SK-N-SH (cell line): ENCODE data around the gene EDEM3. TPM values are rescaled to one million over a fixed set of nuclear protein-coding genes. Genes with fewer than 3 reads are reported as not detected.

Source experiments
- CTCF ChIA-PET: fragments of 300-600, 350-600 bp; formaldehyde crosslinking; extraction: SDS; loops from one replicate; lab custom pipeline; 2021; lab: Yijun Ruan, JAX
- POLR2A ChIA-PET: fragments of 350-600 bp; sonication (Branson Sonifier 250); formaldehyde crosslinking; extraction: SDS; loops from one replicate; lab custom pipeline; 2020; ENCODE audit warnings: antibody characterized with exemption, inconsistent platforms; lab: Yijun Ruan, JAX
- DNase-seq: peaks from one replicate; pipeline ENCODE4 v3.0.0; 2012
- H2AFZ ChIP-seq: fragments of 200-600 bp; sonication (generic); 2 replicates; pipeline ENCODE4 v1.8.1; 2016; ENCODE audit warnings: antibody characterized with exemption, mild to moderate bottlenecking, low read depth
- H3F3A ChIP-seq: fragments of 200-600 bp; sonication (generic); replicated peaks from 2 replicates; pipeline ENCODE3; 2016; ENCODE audit warnings: antibody characterized with exemption, mild to moderate bottlenecking; ENCODE audit not compliant: insufficient read depth
- H3K27ac ChIP-seq, 2 experiments: fragments of 200-500 bp in 1 of 2; fragments of 200-600 bp in 1 of 2; sonication (Bioruptor generic) in 1 of 2; sonication (generic), shearing (Covaris generic) in 1 of 2; 2 replicates each; pipeline versions ENCODE4 v1.5.1 to v1.6.1; 2014 to 2016; ENCODE audit warnings: low read depth in 2 of 2, inconsistent platforms in 1 of 2, low read length in 1 of 2, mild to moderate bottlenecking in 1 of 2, mixed read lengths in 1 of 2
- H3K27me3 ChIP-seq: fragments of 200-600 bp; sonication (generic), shearing (Covaris generic); 2 replicates; pipeline ENCODE4 v1.6.1; 2016; ENCODE audit warnings: mixed run types; ENCODE audit not compliant: insufficient read depth
- H3K36me3 ChIP-seq, 2 experiments: fragments of 200-500 bp in 1 of 2; fragments of 200-600 bp in 1 of 2; sonication (Bioruptor generic) in 1 of 2; sonication (generic) in 1 of 2; replicated peaks in 1 of 2; 2 replicates each; pipeline versions ENCODE3 to v1.5.1; 2014 to 2016; ENCODE audit warnings: low read length in 1 of 2, mild to moderate bottlenecking in 1 of 2; ENCODE audit not compliant: insufficient read depth in 2 of 2, control insufficient read depth in 1 of 2
- H3K4me1 ChIP-seq, 2 experiments: fragments of 200-500 bp in 1 of 2; fragments of 200-600 bp in 1 of 2; sonication (Bioruptor generic) in 1 of 2; sonication (generic), shearing (Covaris generic) in 1 of 2; 2 replicates each; pipeline versions ENCODE4 v1.5.1 to v1.6.1; 2014 to 2016; ENCODE audit warnings: low read depth in 1 of 2, low read length in 1 of 2, mixed run types in 1 of 2; ENCODE audit not compliant: insufficient read depth in 2 of 2, control insufficient read depth in 1 of 2
- H3K4me2 ChIP-seq: fragments of 200-600 bp; sonication (generic), shearing (Covaris generic); 2 replicates; pipeline ENCODE4 v1.6.1; 2017; ENCODE audit warnings: mixed run types
- H3K4me3 ChIP-seq, 2 experiments: fragments of 200-500 bp in 1 of 2; fragments of 200-600 bp in 1 of 2; sonication (Bioruptor generic) in 1 of 2; sonication (generic), shearing (Covaris generic) in 1 of 2; 2 replicates each; pipeline versions ENCODE4 v1.5.1 to v1.8.1; 2014 to 2016; ENCODE audit warnings: low read depth in 2 of 2, inconsistent platforms in 1 of 2, low read length in 1 of 2, mild to moderate bottlenecking in 1 of 2, mixed read lengths in 1 of 2, moderate library complexity in 1 of 2
- H3K79me2 ChIP-seq: fragments of 200-600 bp; sonication (generic); 2 replicates; pipeline ENCODE4 v1.8.1; 2017; ENCODE audit warnings: mild to moderate bottlenecking; ENCODE audit not compliant: insufficient read depth
- H3K9ac ChIP-seq: fragments of 200-600 bp; sonication (generic); 2 replicates; pipeline ENCODE4 v1.6.1; 2017; ENCODE audit warnings: mixed run types
- H3K9me2 ChIP-seq: fragments of 200-600 bp; sonication (generic); 2 replicates; pipeline ENCODE4 v1.6.1; 2017; ENCODE audit warnings: mixed run types
- H3K9me3 ChIP-seq: fragments of 200-600 bp; sonication (generic); 2 replicates; pipeline ENCODE4 v1.6.1; 2017; ENCODE audit warnings: mixed run types, mild to moderate bottlenecking, moderate library complexity
- H4K20me1 ChIP-seq: fragments of 200-600 bp; sonication (generic); 2 replicates; pipeline ENCODE4 v1.6.1; 2017; ENCODE audit warnings: mild to moderate bottlenecking, mixed run types; ENCODE audit not compliant: insufficient read depth
- CHD2 ChIP-seq: fragments of 150-350 bp; IDR thresholded peaks from 2 replicates; pipeline ENCODE4 v1.6.1; 2018; ENCODE audit warnings: low read length; ENCODE audit not compliant: partially characterized antibody
- CTCF ChIP-seq: fragments of 200-600 bp; sonication (generic); IDR thresholded peaks from 2 replicates; pipeline ENCODE4 v1.6.1; 2017; ENCODE audit warnings: antibody characterized with exemption, mild to moderate bottlenecking, moderate library complexity
- ELF1 ChIP-seq: IDR thresholded peaks from 2 replicates; pipeline ENCODE4 v1.4.0; 2012
- EZH2phosphoT487 ChIP-seq: fragments of 200-600 bp; sonication (generic); IDR thresholded peaks from 2 replicates; pipeline ENCODE4 v1.6.1; 2017; ENCODE audit warnings: low read depth, mixed run types, mild to moderate bottlenecking, antibody characterized with exemption, moderate library complexity, borderline replicate concordance
- GABPA ChIP-seq: IDR thresholded peaks from 2 replicates; pipeline ENCODE4 v1.4.0; 2012; ENCODE audit warnings: low read depth, mild to moderate bottlenecking
- IRF3 ChIP-seq: fragments of 150-350 bp; IDR thresholded peaks from 2 replicates; pipeline ENCODE4 v1.6.1; 2016; ENCODE audit warnings: mild to moderate bottlenecking, low read depth, low read length
- JUND ChIP-seq: IDR thresholded peaks from 2 replicates; pipeline ENCODE4 v1.4.0; 2012
- MEF2A ChIP-seq: IDR thresholded peaks from 2 replicates; pipeline ENCODE4 v1.4.0; 2012; ENCODE audit warnings: low read depth, borderline replicate concordance
- MXI1 ChIP-seq: IDR thresholded peaks from 2 replicates; pipeline ENCODE4 v1.6.1; 2012; ENCODE audit warnings: mild to moderate bottlenecking, low read depth, low read length, improper control_type of control experiment
- NFIC ChIP-seq: IDR thresholded peaks from 2 replicates; pipeline ENCODE4 v1.4.0; 2012; ENCODE audit warnings: borderline replicate concordance
- NRF1 ChIP-seq: IDR thresholded peaks from 2 replicates; pipeline ENCODE4 v1.6.1; 2012; ENCODE audit warnings: low read depth, mild to moderate bottlenecking, low read length
- PBX3 ChIP-seq: IDR thresholded peaks from 2 replicates; pipeline ENCODE4; 2012
- SIN3A ChIP-seq: IDR thresholded peaks from 2 replicates; pipeline ENCODE4 v1.6.1; 2012; ENCODE audit warnings: low read depth, mild to moderate bottlenecking, low read length, moderate library complexity, borderline replicate concordance
- WGBS: methylation state at CpG from one replicate; pipeline ENCODE4 v1.1.6; 2017; ENCODE audit warnings: low lambda C conversion rate; 5-methylcytosine and 5-hydroxymethylcytosine counted together
- polyA plus RNA-seq, 3 experiments: library from polyadenylated mRNA; depleted of rRNA; stranded (reverse); fragments of >200 nt; gene quantifications; 2 replicates each; pipeline ENCODE4 v1.2.3, GENCODE V29; 2012
- TF ChIP-seq, protein P1 (sequence below): IDR thresholded peaks from 2 replicates; pipeline ENCODE4 v1.4.0; 2012; ENCODE audit warnings: low read depth, borderline replicate concordance

EDEM3 gene
- polyA plus RNA-seq, 1 of the 3 experiments (the other 2 are of a cell fraction): 28.6 TPM

DNA sequence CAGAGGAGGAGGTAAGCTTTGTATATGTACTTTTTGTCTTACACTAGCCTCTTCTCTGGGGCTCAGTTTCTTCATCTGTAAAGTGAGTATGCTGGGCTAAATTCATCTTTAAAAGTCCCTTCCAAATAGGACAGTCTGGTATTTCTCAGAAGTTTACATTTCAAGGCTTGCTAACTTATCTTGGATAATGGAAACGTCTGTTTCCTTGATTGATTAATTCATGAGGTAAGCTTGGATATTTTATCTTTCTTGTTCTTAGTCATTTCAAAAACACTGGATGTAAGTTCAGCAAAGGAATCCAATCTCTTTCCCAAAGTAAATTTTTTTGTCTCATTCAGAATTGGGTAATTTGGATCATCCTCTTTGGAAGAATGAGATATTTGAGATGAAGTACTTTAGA, 111.0 kb downstream of the EDEM3 start:
- H3K36me3 ChIP-seq: no peaks in the 10 kb centered on the region
- no peak overlapping the region for H3K27ac ChIP-seq
- TF ChIP-seq IRF3: no peak
- no peak for TF ChIP-seq CHD2
- TF ChIP-seq, protein P1, sequence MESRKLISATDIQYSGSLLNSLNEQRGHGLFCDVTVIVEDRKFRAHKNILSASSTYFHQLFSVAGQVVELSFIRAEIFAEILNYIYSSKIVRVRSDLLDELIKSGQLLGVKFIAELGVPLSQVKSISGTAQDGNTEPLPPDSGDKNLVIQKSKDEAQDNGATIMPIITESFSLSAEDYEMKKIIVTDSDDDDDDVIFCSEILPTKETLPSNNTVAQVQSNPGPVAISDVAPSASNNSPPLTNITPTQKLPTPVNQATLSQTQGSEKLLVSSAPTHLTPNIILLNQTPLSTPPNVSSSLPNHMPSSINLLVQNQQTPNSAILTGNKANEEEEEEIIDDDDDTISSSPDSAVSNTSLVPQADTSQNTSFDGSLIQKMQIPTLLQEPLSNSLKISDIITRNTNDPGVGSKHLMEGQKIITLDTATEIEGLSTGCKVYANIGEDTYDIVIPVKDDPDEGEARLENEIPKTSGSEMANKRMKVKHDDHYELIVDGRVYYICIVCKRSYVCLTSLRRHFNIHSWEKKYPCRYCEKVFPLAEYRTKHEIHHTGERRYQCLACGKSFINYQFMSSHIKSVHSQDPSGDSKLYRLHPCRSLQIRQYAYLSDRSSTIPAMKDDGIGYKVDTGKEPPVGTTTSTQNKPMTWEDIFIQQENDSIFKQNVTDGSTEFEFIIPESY: no peak
- TF ChIP-seq PBX3: no peak
- no peak for TF ChIP-seq SIN3A
- no peak for TF ChIP-seq NRF1
- no peak for TF ChIP-seq CTCF
- no peak for TF ChIP-seq EZH2phosphoT487
- TF ChIP-seq ELF1: no peak
- TF ChIP-seq NFIC: no peak
- TF ChIP-seq GABPA: no peak
- TF ChIP-seq MEF2A: no peak
- TF ChIP-seq MXI1: no peak
- TF ChIP-seq JUND: no peak
- TF ChIP-seq, all 33 proteins: peak for 0
- Histone ChIP-seq H3K4me1 (no peaks in the 10 kb centered on the region; a peak in 1 of 4 replicates), H3K9me2 (no peaks in the 10 kb centered on the region), H3K4me2 (no peak overlapping the region), H3K9me3 (no peaks in the 10 kb centered on the region), H3K4me3 (no peak overlapping the region), H2AFZ (no peak overlapping the region), H3K79me2 (no peaks in the 10 kb centered on the region), H3F3A (no peaks in the 10 kb centered on the region), H4K20me1 (no peaks in the 10 kb centered on the region), H3K27me3 (no peaks in the 10 kb centered on the region), H3K9ac (no peak overlapping the region)
- no peak for DNase-seq
- WGBS: 16% methylated on average over 1 of the region's 1 CpG
- ChIA-PET POLR2A (no interaction called here), CTCF (no interaction called here)
